H9 (cell line): ENCODE measurements around the gene CIT. TPM values are rescaled to one million over a fixed set of nuclear protein-coding genes. Genes with fewer than 3 reads are reported as not detected.

Experiments
- DNase-seq: peaks from one replicate; pipeline ENCODE4 v3.0.0-alpha.2; 2017
- H2AFZ ChIP-seq: one replicate; pipeline ENCODE4 v1.6.1; 2013; ENCODE audit warnings: mild to moderate bottlenecking, low read length, control low read depth, moderate library complexity
- H2AK5ac ChIP-seq: 2 replicates; pipeline ENCODE4 v1.6.1; 2013; ENCODE audit warnings: low read length, control low read depth, mixed read lengths; ENCODE audit not compliant: insufficient read length
- H2BK120ac ChIP-seq: one replicate; pipeline ENCODE4 v1.6.1; 2013; ENCODE audit warnings: low read depth, mild to moderate bottlenecking, low read length, control low read depth, inconsistent platforms; ENCODE audit not compliant: poor library complexity, severe bottlenecking
- H2BK12ac ChIP-seq: 2 replicates; pipeline ENCODE4 v1.6.1; 2013; ENCODE audit warnings: low read length, control low read depth, mixed read lengths, low read depth; ENCODE audit not compliant: insufficient read length
- H2BK15ac ChIP-seq: 2 replicates; pipeline ENCODE4 v1.6.1; 2013; ENCODE audit warnings: low read depth, low read length, control low read depth
- H2BK20ac ChIP-seq: one replicate; pipeline ENCODE4 v1.6.1; 2013; ENCODE audit warnings: low read depth, mild to moderate bottlenecking, low read length, control low read depth, inconsistent platforms; ENCODE audit not compliant: poor library complexity, severe bottlenecking
- H2BK5ac ChIP-seq: 2 replicates; pipeline ENCODE4 v1.6.1; 2013; ENCODE audit warnings: low read length, control low read depth, mixed read lengths; ENCODE audit not compliant: insufficient read length
- H3K14ac ChIP-seq: 2 replicates; pipeline ENCODE4 v1.6.1; 2013; ENCODE audit warnings: low read length, control low read depth; ENCODE audit not compliant: insufficient read depth
- H3K18ac ChIP-seq: 2 replicates; pipeline ENCODE4 v1.6.1; 2013; ENCODE audit warnings: low read depth, mild to moderate bottlenecking, mixed read lengths, low read length, control low read depth; ENCODE audit not compliant: insufficient read length
- H3K23ac ChIP-seq: 2 replicates; pipeline ENCODE4 v1.6.1; 2013; ENCODE audit warnings: low read length, control low read depth, mixed read lengths, low read depth; ENCODE audit not compliant: insufficient read length
- H3K23me2 ChIP-seq: 2 replicates; pipeline ENCODE4 v1.6.1; 2013; ENCODE audit warnings: low read depth, mild to moderate bottlenecking, mixed read lengths, low read length, control low read depth; ENCODE audit not compliant: insufficient read length, poor library complexity, severe bottlenecking
- H3K27ac ChIP-seq: 2 replicates; pipeline ENCODE4 v1.5.1; 2013; ENCODE audit warnings: low read length, control low read depth, mixed read lengths, low read depth; ENCODE audit not compliant: insufficient read length
- H3K27me3 ChIP-seq: 2 replicates; pipeline ENCODE4 v1.6.1; 2013; ENCODE audit warnings: low read length, control low read depth, inconsistent platforms; ENCODE audit not compliant: insufficient read depth
- H3K4ac ChIP-seq: 2 replicates; pipeline ENCODE4 v1.6.1; 2013; ENCODE audit warnings: low read depth, mild to moderate bottlenecking, control low read depth, inconsistent platforms, low read length, moderate library complexity
- H3K4me1 ChIP-seq: 2 replicates; pipeline ENCODE4 v1.6.1; 2013; ENCODE audit warnings: low read length, control low read depth, inconsistent platforms; ENCODE audit not compliant: insufficient read depth
- H3K4me2 ChIP-seq: 2 replicates; pipeline ENCODE4 v1.6.1; 2013; ENCODE audit warnings: low read length, control low read depth, mixed read lengths; ENCODE audit not compliant: insufficient read length, insufficient read depth
- H3K56ac ChIP-seq: 2 replicates; pipeline ENCODE4 v1.6.1; 2013; ENCODE audit warnings: low read depth, mild to moderate bottlenecking, mixed read lengths, low read length, control low read depth; ENCODE audit not compliant: insufficient read length
- H3K79me1 ChIP-seq: 2 replicates; pipeline ENCODE4 v1.6.1; 2013; ENCODE audit warnings: low read depth, mild to moderate bottlenecking, moderate library complexity, low read length, control low read depth, inconsistent platforms; ENCODE audit not compliant: insufficient read depth, poor library complexity, severe bottlenecking
- H3K79me2 ChIP-seq: 2 replicates; pipeline ENCODE4 v1.6.1; 2013; ENCODE audit warnings: low read length, control low read depth, inconsistent platforms; ENCODE audit not compliant: insufficient read depth
- H3K9ac ChIP-seq: 2 replicates; pipeline ENCODE4 v1.6.1; 2013; ENCODE audit warnings: low read length, control low read depth, mixed read lengths; ENCODE audit not compliant: insufficient read length; ENCODE audit errors: extremely low read depth
- H3K9me3 ChIP-seq: one replicate; pipeline ENCODE4 v1.6.1; 2013; ENCODE audit warnings: low read depth, low read length, inconsistent platforms; ENCODE audit not compliant: control insufficient read depth
- H3T11ph ChIP-seq: one replicate; pipeline ENCODE4 v1.6.1; 2013; ENCODE audit warnings: mild to moderate bottlenecking, low read length, control low read depth, inconsistent platforms
- H4K20me1 ChIP-seq: one replicate; pipeline ENCODE4 v1.6.1; 2013; ENCODE audit not compliant: control insufficient read depth, insufficient read length, insufficient read depth
- H4K5ac ChIP-seq: 2 replicates; pipeline ENCODE4 v1.6.1; 2013; ENCODE audit warnings: low read depth, mild to moderate bottlenecking, mixed read lengths, low read length, control low read depth; ENCODE audit not compliant: insufficient read length
- H4K8ac ChIP-seq: replicated peaks from 2 replicates; pipeline ENCODE4 v1.6.1; 2013; ENCODE audit warnings: low read length, control low read depth, mixed read lengths, low read depth; ENCODE audit not compliant: insufficient read length
- H4K91ac ChIP-seq: 2 replicates; pipeline ENCODE4 v1.6.1; 2013; ENCODE audit warnings: low read depth, mild to moderate bottlenecking, moderate library complexity, mixed read lengths, low read length, control low read depth; ENCODE audit not compliant: insufficient read length
- H3K27ac Mint-ChIP-seq, 3 experiments: 2 replicates in 2 of 3; 3 replicates in 1 of 3; pipeline ENCODE4 v1.8.0; 2020 to 2021; ENCODE audit warnings: mixed read lengths in 3 of 3, mild to moderate bottlenecking in 1 of 3, moderate library complexity in 1 of 3
- H3K27me3 Mint-ChIP-seq: 2 replicates; pipeline ENCODE4 v1.8.0; 2021; ENCODE audit warnings: low read depth, mild to moderate bottlenecking, moderate library complexity, mixed read lengths
- H3K36me3 Mint-ChIP-seq, 3 experiments: 2 replicates in 2 of 3; 3 replicates in 1 of 3; pipeline ENCODE4 v1.8.0; 2020 to 2021; ENCODE audit warnings: low read depth in 3 of 3, mixed read lengths in 3 of 3; ENCODE audit not compliant: insufficient read depth in 1 of 3
- H3K4me1 Mint-ChIP-seq, 2 experiments: 2 replicates each; pipeline ENCODE4 v1.8.0; 2020; ENCODE audit warnings: mixed read lengths in 2 of 2
- H3K4me3 Mint-ChIP-seq, 2 experiments: 2 replicates in 1 of 2; 3 replicates in 1 of 2; pipeline ENCODE4 v1.8.0; 2020 to 2021; ENCODE audit warnings: mild to moderate bottlenecking in 2 of 2, mixed read lengths in 2 of 2, moderate library complexity in 1 of 2
- H3K9me3 Mint-ChIP-seq, 2 experiments: 2 replicates in 1 of 2; 3 replicates in 1 of 2; pipeline ENCODE4 v1.8.0; 2020; ENCODE audit warnings: mild to moderate bottlenecking in 2 of 2, mixed read lengths in 2 of 2, moderate library complexity in 1 of 2
- CTCF ChIP-seq: fragments of 200-600 bp; sonication (generic); conservative IDR thresholded peaks from 3 replicates; pipeline ENCODE4 v1.8.0; 2021; ENCODE audit warnings: antibody characterized with exemption, mild to moderate bottlenecking
- WGBS: extraction: QIAGEN DNeasy Blood & Tissue Kit; methylation state at CpG from one replicate; pipeline ENCODE4 v1.1.7; 2013; ENCODE audit warnings: missing lambda C conversion rate, low lambda C conversion rate, mixed read lengths; ENCODE audit not compliant: insufficient read length; ENCODE audit errors: extremely low coverage; 5-methylcytosine and 5-hydroxymethylcytosine counted together
- total RNA-seq: library from RNA; stranded (reverse); gene quantifications from 2 replicates; pipeline ENCODE4 v1.2.1, GENCODE V29; 2021

The CIT gene
- total RNA-seq, 1 experiment from 2014 or later, result 55.3 TPM

GRCh38 chr12:119857041-119857591 is 20.0 kb downstream of the CIT start:
- Histone ChIP-seq H4K8ac (no peak overlapping the region), H3K79me1 (no peaks in the 10 kb centered on the region), H2BK15ac (no peak overlapping the region), H2BK20ac (no peak overlapping the region), H4K91ac (no peak overlapping the region), H4K20me1 (no peaks in the 10 kb centered on the region), H3K9ac (no peak overlapping the region), H3K9me3 (no peaks in the 10 kb centered on the region), H3K4me2 (no peak overlapping the region), H3K18ac (no peak overlapping the region), H3T11ph (no peak overlapping the region), H4K5ac (no peak overlapping the region), H2AK5ac (no peak overlapping the region), H2BK12ac (no peak overlapping the region), H3K14ac (no peak overlapping the region), H3K4me1 (no peaks in the 10 kb centered on the region), H2BK120ac (no peak overlapping the region), H3K56ac (no peak overlapping the region), H3K23me2 (no peaks in the 10 kb centered on the region), H2AFZ (no peak overlapping the region), H3K4ac (no peak overlapping the region), H2BK5ac (no peak overlapping the region), H3K27me3 (no peaks in the 10 kb centered on the region), H3K27ac (no peak overlapping the region), H3K23ac (no peak overlapping the region), H3K79me2 (no peaks in the 10 kb centered on the region)
- Mint-ChIP-seq H3K9me3 (no peaks in the 10 kb centered on the region), H3K27me3 (no peaks in the 10 kb centered on the region), H3K4me1 (no peaks in the 10 kb centered on the region), H3K27ac (no peak overlapping the region), H3K4me3 (no peak overlapping the region), H3K36me3 (peaks cover 18 to 65% (median 48%) of the 10 kb centered on the region in 3 experiments; a peak in 6 of 7 replicates)
- no CpG with 5 or more reads among the region's 8 CpGs for WGBS
- TF ChIP-seq CTCF, result no peak
- no peak for DNase-seq
